ENCODE measurements around the gene HOXB9. TPM values are rescaled to one million over a fixed set of nuclear protein-coding genes. Genes with fewer than 3 reads are reported as not detected.

The HOXB9 gene
- total and polyA plus RNA-seq, 4 donors = 0.33 to 0.75 (median 0.39) TPM; not detected in 1

- 26 to 32% methylated on average over 55 of the region's 55 CpGs for WGBS, 2 donors
- Histone ChIP-seq H3K9me3 (ENCODE audit: control insufficient read depth, low read length) (no peaks in the 10 kb centered on the region), H3K36me3 (ENCODE audit: control insufficient read depth in 1 of 2, insufficient read depth in 2 of 2, low read length in 1 of 2) (no peaks in the 10 kb centered on the region), H3K27ac (ENCODE audit: low read depth in 1 of 2, low read length in 2 of 2) (no peak overlapping the region), H3K4me3 (ENCODE audit: low read length in 2 of 2) (no peak overlapping the region), H3K27me3 (ENCODE audit: control insufficient read depth in 1 of 2, insufficient read depth in 2 of 2, low read length in 1 of 2) (no peaks in the 10 kb centered on the region), H3K4me1 (ENCODE audit: control insufficient read depth in 1 of 2, insufficient read depth in 2 of 2, low read length in 2 of 2) (no peaks in the 10 kb centered on the region)
- DNase-seq = peak in 1 of 2 donors; percentile 77
- ATAC-seq (ENCODE audit: low FRiP score) = no peak
- intact Hi-C loops (cut with DNase I) = no loop called here
Measured at GRCh38 chr17:48613862-48614694, 12.1 kb downstream of the HOXB9 start.

GRCh38 chr17:48612854-48613691 lies 13.1 kb downstream of the HOXB9 start:
- Histone ChIP-seq H3K4me1 (ENCODE audit: control insufficient read depth in 1 of 2, insufficient read depth in 2 of 2, low read length in 2 of 2) (no peaks in the 10 kb centered on the region), H3K36me3 (ENCODE audit: control insufficient read depth in 1 of 2, insufficient read depth in 2 of 2, low read length in 1 of 2) (no peaks in the 10 kb centered on the region), H3K27me3 (ENCODE audit: control insufficient read depth in 1 of 2, insufficient read depth in 2 of 2, low read length in 1 of 2) (no peaks in the 10 kb centered on the region), H3K9me3 (ENCODE audit: control insufficient read depth, low read length) (no peaks in the 10 kb centered on the region), H3K27ac (ENCODE audit: low read depth in 1 of 2, low read length in 2 of 2) (no peak overlapping the region), H3K4me3 (ENCODE audit: low read length in 2 of 2) (peak overlapping the region; percentile 3 to 12)
- ATAC-seq (ENCODE audit: low FRiP score) (peak; percentile 27), DNase-seq (peak in 1 of 2 donors; percentile 81)
- WGBS, 2 donors = 3% methylated on average over 63 to 67 of the region's 67 CpGs
- intact Hi-C loops (cut with DNase I) = no loop called here

GRCh38 chr17:48612456-48612853 lies 13.7 kb downstream of the HOXB9 start:
- H3K4me1 ChIP-seq (ENCODE audit: control insufficient read depth in 1 of 2, insufficient read depth in 2 of 2, low read length in 2 of 2) = no peaks in the 10 kb centered on the region
- WGBS, 2 donors = 23 to 32% methylated on average over 15 of the region's 15 CpGs

DNA sequence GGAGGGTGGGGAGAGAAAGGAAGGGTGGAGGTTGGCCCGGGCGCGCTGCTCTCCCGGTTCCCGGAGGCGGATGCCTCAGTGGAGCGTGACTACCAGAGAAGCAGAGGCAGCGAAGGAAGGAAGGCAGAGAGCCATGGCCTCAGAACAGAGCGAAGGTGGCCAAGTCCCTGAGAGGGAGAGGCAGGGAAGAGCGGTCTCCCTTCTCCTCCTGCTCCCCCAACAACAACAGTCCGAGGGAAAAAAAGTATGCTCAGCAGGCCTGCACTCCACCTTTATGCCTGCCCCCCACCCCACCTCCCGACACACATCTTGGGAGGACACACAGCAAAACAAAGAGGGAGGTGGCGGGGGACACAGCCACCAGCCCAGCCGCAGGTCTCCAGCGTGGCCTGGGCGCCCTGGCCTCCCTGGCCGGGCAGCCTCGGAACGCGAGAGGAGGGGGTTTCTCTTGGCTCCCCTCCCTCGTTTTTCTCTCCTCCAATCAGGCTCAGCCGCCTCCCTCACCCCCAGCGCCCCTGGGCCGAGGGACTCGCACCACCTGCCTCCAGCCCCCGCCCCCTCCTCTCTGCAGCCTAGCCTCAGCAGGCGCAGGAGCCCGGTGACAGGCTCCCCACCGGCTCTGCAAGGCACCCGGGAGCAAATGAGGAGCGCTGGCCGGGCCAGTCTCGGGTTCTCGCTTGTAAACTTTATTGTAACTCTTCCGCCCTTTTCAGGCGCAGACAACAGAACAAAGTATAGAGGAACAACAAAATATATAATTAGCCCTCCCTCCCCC lies 14.3 kb downstream of the HOXB9 start:
- Histone ChIP-seq H3K36me3 (ENCODE audit: control insufficient read depth in 1 of 2, insufficient read depth in 2 of 2, low read length in 1 of 2) (no peaks in the 10 kb centered on the region), H3K9me3 (ENCODE audit: control insufficient read depth, low read length) (no peaks in the 10 kb centered on the region), H3K4me3 (ENCODE audit: low read length in 2 of 2) (no peak overlapping the region), H3K27me3 (ENCODE audit: control insufficient read depth in 1 of 2, insufficient read depth in 2 of 2, low read length in 1 of 2) (no peaks in the 10 kb centered on the region), H3K27ac (ENCODE audit: low read depth in 1 of 2, low read length in 2 of 2) (no peak overlapping the region), H3K4me1 (ENCODE audit: control insufficient read depth in 1 of 2, insufficient read depth in 2 of 2, low read length in 2 of 2) (no peaks in the 10 kb centered on the region)
- DNase-seq (no peak), ATAC-seq (ENCODE audit: low FRiP score) (peak; percentile 53)
- intact Hi-C loops (cut with DNase I) = no loop called here
- WGBS, 2 donors = 19 to 26% methylated on average over 36 of the region's 36 CpGs

More at GRCh38 chr17:48612456-48612853, 13.7 kb downstream of the HOXB9 start:
- Histone ChIP-seq H3K27me3 (ENCODE audit: control insufficient read depth in 1 of 2, insufficient read depth in 2 of 2, low read length in 1 of 2) (no peaks in the 10 kb centered on the region), H3K4me3 (ENCODE audit: low read length in 2 of 2) (no peak overlapping the region), H3K27ac (ENCODE audit: low read depth in 1 of 2, low read length in 2 of 2) (no peak overlapping the region), H3K9me3 (ENCODE audit: control insufficient read depth, low read length) (no peaks in the 10 kb centered on the region), H3K36me3 (ENCODE audit: control insufficient read depth in 1 of 2, insufficient read depth in 2 of 2, low read length in 1 of 2) (no peaks in the 10 kb centered on the region)
- intact Hi-C loops (cut with DNase I) = no loop called here
- DNase-seq = no peak
- ATAC-seq (ENCODE audit: low FRiP score) = no peak

DNA sequence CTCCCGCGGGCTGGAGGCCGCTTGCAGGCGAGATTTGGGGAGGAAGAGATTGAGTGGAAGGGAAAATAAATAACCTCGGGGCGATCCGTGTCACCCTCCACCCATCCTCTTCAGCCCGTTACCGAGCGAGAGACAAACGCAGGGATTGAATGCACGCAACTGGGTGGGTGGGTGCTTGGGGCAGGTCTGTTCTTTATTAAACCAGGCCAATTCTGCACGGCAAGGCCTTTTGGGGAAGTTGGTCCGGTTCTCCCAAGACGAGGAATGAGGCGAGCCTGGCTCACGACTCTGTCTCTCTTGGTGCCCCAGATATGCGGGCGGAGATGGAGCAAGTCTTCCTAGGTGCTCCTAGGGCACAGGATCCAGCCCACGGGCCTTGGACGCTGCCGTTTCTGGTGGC lies 14.9 kb downstream of the HOXB9 start:
- Histone ChIP-seq H3K4me1 (ENCODE audit: control insufficient read depth in 1 of 2, insufficient read depth in 2 of 2, low read length in 2 of 2) (no peaks in the 10 kb centered on the region), H3K27ac (ENCODE audit: low read depth in 1 of 2, low read length in 2 of 2) (no peak overlapping the region), H3K27me3 (ENCODE audit: control insufficient read depth in 1 of 2, insufficient read depth in 2 of 2, low read length in 1 of 2) (no peaks in the 10 kb centered on the region), H3K4me3 (ENCODE audit: low read length in 2 of 2) (peak overlapping the region; percentile 54 to 70), H3K36me3 (ENCODE audit: control insufficient read depth in 1 of 2, insufficient read depth in 2 of 2, low read length in 1 of 2) (no peaks in the 10 kb centered on the region), H3K9me3 (ENCODE audit: control insufficient read depth, low read length) (no peaks in the 10 kb centered on the region)
- peak in 1 of 2 donors; percentile 78 for DNase-seq
- 0 to 5% methylated on average over 22 of the region's 22 CpGs for WGBS, 2 donors
- intact Hi-C loops (cut with DNase I) = no loop called here
- ATAC-seq (ENCODE audit: low FRiP score) = peak; percentile 23

DNA sequence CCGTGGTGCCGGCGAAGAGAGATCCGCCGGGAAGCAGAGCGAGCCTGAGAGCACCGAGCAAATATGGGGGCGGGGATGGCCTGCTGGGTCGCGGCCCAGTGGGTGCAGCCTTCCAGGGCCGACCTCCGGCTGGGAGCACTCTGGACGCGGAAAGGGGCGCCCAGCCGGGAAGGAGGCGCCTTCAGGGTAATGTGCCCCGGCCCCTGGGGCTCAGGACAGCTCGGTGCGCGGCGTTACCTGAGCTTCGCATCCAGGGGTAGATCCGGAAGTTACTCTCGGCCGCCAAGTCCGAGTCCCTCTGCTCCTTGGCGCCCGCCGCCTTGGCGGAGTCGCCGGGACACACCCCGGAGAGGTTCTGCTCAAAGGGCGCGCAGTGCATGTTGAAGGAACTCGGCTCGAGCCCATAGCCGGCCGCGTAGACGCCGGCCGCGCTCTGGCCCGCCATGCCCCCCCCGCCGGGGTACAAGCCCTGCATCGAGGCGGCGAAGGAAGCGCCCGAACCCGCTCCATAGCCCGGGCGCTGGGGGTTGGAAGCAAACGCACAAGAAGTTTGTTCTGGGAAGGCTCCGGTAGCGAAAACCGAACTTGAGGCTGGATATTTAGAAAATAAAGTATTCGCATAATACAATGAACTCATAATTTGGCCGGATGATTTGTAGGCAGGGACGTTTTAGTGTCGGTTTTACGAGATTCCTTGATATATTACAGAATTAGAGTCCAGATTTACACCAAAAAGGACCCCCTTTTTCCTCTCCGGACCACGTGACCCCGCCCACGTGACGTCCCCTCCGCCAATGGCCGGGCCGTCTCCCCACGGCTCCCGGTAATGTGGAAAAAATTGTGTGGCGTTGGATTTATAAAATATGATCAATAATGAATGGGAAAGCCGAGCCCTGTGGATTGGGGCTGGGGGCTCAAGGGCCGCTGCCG lies 15.6 kb downstream of the HOXB9 start, which contains the start of gene HOXB7:
Gene HOXB7 (minus strand): TSS at position 736 of the 930 bp plus-strand sequence. CDS start 99 bp downstream, at position 637.
- DNase-seq (peak; percentile 92 to 94), ATAC-seq (ENCODE audit: low FRiP score) (peak; percentile 79)
- Histone ChIP-seq H3K9me3 (ENCODE audit: control insufficient read depth, low read length) (no peaks in the 10 kb centered on the region), H3K36me3 (ENCODE audit: control insufficient read depth in 1 of 2, insufficient read depth in 2 of 2, low read length in 1 of 2) (no peaks in the 10 kb centered on the region), H3K4me1 (ENCODE audit: control insufficient read depth in 1 of 2, insufficient read depth in 2 of 2, low read length in 2 of 2) (no peaks in the 10 kb centered on the region), H3K4me3 (ENCODE audit: low read length in 2 of 2) (peak within 1 kb of the TSS; percentile 54 to 70), H3K27ac (ENCODE audit: low read depth in 1 of 2, low read length in 2 of 2) (peak within 1 kb of the TSS; percentile 11 to 30), H3K27me3 (ENCODE audit: control insufficient read depth in 1 of 2, insufficient read depth in 2 of 2, low read length in 1 of 2) (no peaks in the 10 kb centered on the region)
- WGBS, 2 donors = 0 to 1% methylated on average over 73 to 79 of the region's 79 CpGs
- intact Hi-C loops (cut with DNase I) = no loop called here

DNA sequence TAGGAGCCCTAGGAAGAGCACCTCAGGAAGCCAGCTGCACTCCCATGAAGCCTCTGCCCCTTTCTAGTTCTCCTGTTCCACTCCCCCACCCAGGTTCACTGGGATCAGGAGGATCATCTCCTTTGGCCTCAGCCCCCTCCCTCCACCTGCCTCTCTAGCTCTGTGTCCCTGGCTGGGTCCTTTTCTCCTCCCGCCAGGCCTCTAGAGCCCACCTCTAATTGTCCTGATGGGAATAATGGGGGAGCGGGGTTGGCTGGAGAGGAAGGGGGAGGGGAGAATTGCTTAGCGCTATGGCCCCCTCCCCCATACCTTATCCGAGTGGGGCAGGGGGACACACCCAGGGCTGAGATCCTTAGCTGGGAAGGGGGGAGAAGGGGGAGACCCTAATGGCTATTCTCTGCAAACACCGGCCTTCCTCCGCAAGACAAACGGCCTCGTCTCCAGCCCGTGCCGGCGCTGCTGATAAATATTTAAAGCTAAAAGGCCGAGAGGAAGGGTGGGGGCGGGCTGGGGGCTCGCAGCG lies 16.3 kb downstream of the HOXB9 start:
- DNase-seq = no peak
- ATAC-seq (ENCODE audit: low FRiP score) = no peak
- H3K4me3 ChIP-seq (ENCODE audit: low read length in 2 of 2) = peak overlapping the region; percentile 54 to 70
- no peaks in the 10 kb centered on the region for H3K9me3 ChIP-seq (ENCODE audit: control insufficient read depth, low read length)
- 9 to 14% methylated on average over 14 to 15 of the region's 15 CpGs for WGBS, 2 donors
- no peak overlapping the region for H3K27ac ChIP-seq (ENCODE audit: low read depth in 1 of 2, low read length in 2 of 2)
- intact Hi-C loops (cut with DNase I) = no loop called here
- H3K27me3 ChIP-seq (ENCODE audit: control insufficient read depth in 1 of 2, insufficient read depth in 2 of 2, low read length in 1 of 2) = no peaks in the 10 kb centered on the region
- H3K36me3 ChIP-seq (ENCODE audit: control insufficient read depth in 1 of 2, insufficient read depth in 2 of 2, low read length in 1 of 2) = no peaks in the 10 kb centered on the region
- H3K4me1 ChIP-seq (ENCODE audit: control insufficient read depth in 1 of 2, insufficient read depth in 2 of 2, low read length in 2 of 2) = no peaks in the 10 kb centered on the region
